HCT116 (cell line): ENCODE measurements around the gene SNX20. TPM values are rescaled to one million over a fixed set of nuclear protein-coding genes. Genes with fewer than 3 reads are reported as not detected.

Experiments used
- ATAC-seq: fragments of 200-7000 bp; cut with Tn5 transposase; 2 replicates; pipeline ENCODE4 v1.9.1; 2020; ENCODE audit warnings: mild to moderate bottlenecking, moderate library complexity
- BruUV-seq: library from RNA; stranded (reverse); fragments of 400-500 nt; replicated peaks from 2 replicates; lab custom pipeline; 2021; lab: Mats Ljungman, UMichigan
- CTCF ChIA-PET: fragments of 300-600 bp; sonication (Branson Sonifier 250); formaldehyde crosslinking; loops from one replicate; lab custom pipeline; 2021; ENCODE audit warnings: antibody characterized with exemption; lab: Charles Lee
- POLR2A ChIA-PET: fragments of 300-600, 350-600 bp; sonication (Branson Sonifier 250); formaldehyde crosslinking; loops from one replicate; lab custom pipeline; 2021; ENCODE audit warnings: antibody characterized with exemption; lab: Charles Lee
- RAD21 ChIA-PET, 2 experiments: fragments of 300-600 bp; sonication (Branson Sonifier 250); formaldehyde crosslinking; loops; one replicate each; lab custom pipeline; 2023; ENCODE audit warnings: low total read pairs in 2 of 2; ENCODE audit not compliant: uncharacterized antibody in 2 of 2, unreplicated experiment in 2 of 2, low non-redundant PET in 1 of 2; lab: Charles Lee
- DNase-seq: peaks from one replicate; pipeline ENCODE4 v3.0.0-alpha.2; 2010; ENCODE audit warnings: low read depth, low spot score
- H2AFZ ChIP-seq: fragments of 200-600 bp; shearing (Covaris generic), sonication (generic); 2 replicates; pipeline ENCODE4 v1.6.1; 2017; ENCODE audit warnings: low read depth, mixed run types, mixed read lengths, antibody characterized with exemption, low read length; ENCODE audit not compliant: poor library complexity, severe bottlenecking
- H3K27ac ChIP-seq: 2 replicates; pipeline ENCODE4 v1.5.1; 2012; ENCODE audit warnings: low read depth, low read length
- H3K27me3 ChIP-seq: fragments of 200-600 bp; sonication (generic); 2 replicates; pipeline ENCODE4 v1.6.1; 2016; ENCODE audit warnings: mixed run types, low read length, mixed read lengths; ENCODE audit not compliant: insufficient read depth
- H3K36me3 ChIP-seq, 2 experiments: fragments of 200-500 bp in 1 of 2; fragments of 200-600 bp in 1 of 2; sonication (Bioruptor generic) in 1 of 2; sonication (generic) in 1 of 2; 2 replicates each; pipeline versions ENCODE4 v1.5.1 to v1.6.1; 2014 to 2016; ENCODE audit warnings: low read length in 2 of 2, inconsistent platforms in 1 of 2, mixed read lengths in 1 of 2, mixed run types in 1 of 2; ENCODE audit not compliant: insufficient read depth in 2 of 2, control insufficient read depth in 1 of 2
- H3K4me1 ChIP-seq, 2 experiments: fragments of 200-600 bp in 1 of 2; sonication (generic) in 1 of 2; 2 replicates each; pipeline versions ENCODE4 v1.5.1 to v1.6.1; 2012 to 2017; ENCODE audit warnings: low read length in 2 of 2, inconsistent platforms in 1 of 2, mild to moderate bottlenecking in 1 of 2, mixed read lengths in 1 of 2, mixed run types in 1 of 2, moderate library complexity in 1 of 2; ENCODE audit not compliant: insufficient read depth in 2 of 2, control insufficient read depth in 1 of 2
- H3K4me2 ChIP-seq: fragments of 200-600 bp; sonication (generic); 2 replicates; pipeline ENCODE4 v1.6.1; 2017; ENCODE audit warnings: mixed run types, low read length, mixed read lengths
- H3K4me3 ChIP-seq, 2 experiments: fragments of 200-600 bp in 1 of 2; sonication (generic) in 1 of 2; replicated peaks in 1 of 2; 2 replicates each; pipeline ENCODE4 v1.5.1; 2011 to 2016; ENCODE audit warnings: low read length in 2 of 2, control low read depth in 1 of 2, low read depth in 1 of 2, mild to moderate bottlenecking in 1 of 2, mixed read lengths in 1 of 2, mixed run types in 1 of 2
- H3K79me2 ChIP-seq: fragments of 200-600 bp; sonication (generic); 2 replicates; pipeline ENCODE4 v1.6.1; 2017; ENCODE audit warnings: mild to moderate bottlenecking, mixed run types, low read length, moderate library complexity, mixed read lengths; ENCODE audit not compliant: insufficient read depth
- H3K9ac ChIP-seq: fragments of 200-600 bp; sonication (generic); 2 replicates; pipeline ENCODE4 v1.6.1; 2016; ENCODE audit warnings: low read length, mixed read lengths
- H3K9me2 ChIP-seq: fragments of 200-600 bp; sonication (generic), shearing (Covaris generic); 2 replicates; pipeline ENCODE4 v1.6.1; 2017; ENCODE audit warnings: mixed run types, mild to moderate bottlenecking, moderate library complexity; ENCODE audit not compliant: insufficient read depth
- H3K9me3 ChIP-seq, 2 experiments: fragments of 200-500 bp in 1 of 2; fragments of 200-600 bp in 1 of 2; sonication (Bioruptor generic) in 1 of 2; sonication (generic) in 1 of 2; 2 replicates each; pipeline ENCODE4 v1.6.1; 2014 to 2017; ENCODE audit warnings: low read length in 2 of 2, mixed read lengths in 2 of 2, inconsistent platforms in 1 of 2, low read depth in 1 of 2, mild to moderate bottlenecking in 1 of 2, mixed run types in 1 of 2, moderate library complexity in 1 of 2; ENCODE audit not compliant: control insufficient read depth in 1 of 2, insufficient read depth in 1 of 2
- H4K20me1 ChIP-seq: fragments of 200-600 bp; sonication (generic), shearing (Covaris generic); 2 replicates; pipeline ENCODE4 v1.6.1; 2017; ENCODE audit warnings: mixed run types, mild to moderate bottlenecking, moderate library complexity; ENCODE audit not compliant: insufficient read depth
- EGR1 ChIP-seq: IDR thresholded peaks from 2 replicates; pipeline ENCODE4 v1.6.1; 2012; ENCODE audit warnings: low read depth
- EZH2phosphoT487 ChIP-seq: fragments of 200-600 bp; IDR thresholded peaks from 2 replicates; pipeline ENCODE4 v1.6.1; 2018; ENCODE audit warnings: antibody characterized with exemption, borderline replicate concordance
- JUND ChIP-seq: IDR thresholded peaks from 2 replicates; pipeline ENCODE4 v1.6.1; 2012
- POLR2AphosphoS5 ChIP-seq: IDR thresholded peaks from 2 replicates; pipeline ENCODE4 v1.6.1; 2011; ENCODE audit warnings: mild to moderate bottlenecking, low read depth, low read length, moderate library complexity
- SIN3A ChIP-seq: IDR thresholded peaks from 2 replicates; pipeline ENCODE4 v1.6.1; 2012; ENCODE audit warnings: low read depth
- SP1 ChIP-seq: IDR thresholded peaks from 2 replicates; pipeline ENCODE4 v1.6.1; 2012; ENCODE audit warnings: low read depth
- SRF ChIP-seq: IDR thresholded peaks from 2 replicates; pipeline ENCODE4 v1.6.1; 2012; ENCODE audit warnings: low read depth
- TCF7L2 ChIP-seq: IDR thresholded peaks from 2 replicates; pipeline ENCODE4 v1.7.0; 2011; ENCODE audit warnings: borderline replicate concordance, inconsistent platforms; ENCODE audit not compliant: insufficient read depth, insufficient read length; ENCODE audit errors: extremely low read depth
- ZFX ChIP-seq: fragments of 450-650 bp; IDR thresholded peaks from 2 replicates; pipeline ENCODE4 v1.6.1; 2017
- intact Hi-C: fragments of 100-400 bp; cut with micrococcal nuclease; formaldehyde crosslinking; loops from 2 replicates; pipeline ENCODE4 v1.10.0; 2022
- total RNA-seq: library from RNA; stranded (reverse); gene quantifications from one replicate; pipeline ENCODE4 v1.2.1, GENCODE V29; 2021; ENCODE audit not compliant: unreplicated experiment
- TF ChIP-seq, protein P1 (sequence below): IDR thresholded peaks from 2 replicates; pipeline ENCODE4 v1.6.1; 2011; ENCODE audit warnings: mild to moderate bottlenecking, low read length, moderate library complexity; ENCODE audit not compliant: insufficient replicate concordance; ENCODE audit errors: extremely low read depth
- TF ChIP-seq, protein P2 (sequence below): IDR thresholded peaks from 2 replicates; pipeline ENCODE4 v1.6.1; 2012
- TF ChIP-seq, protein P3 (sequence below): IDR thresholded peaks from 2 replicates; pipeline ENCODE4 v1.6.1; 2012; ENCODE audit warnings: low read depth

SNX20 gene
- total RNA-seq, 1 experiment from 2014 or later = 0.07 TPM

DNA sequence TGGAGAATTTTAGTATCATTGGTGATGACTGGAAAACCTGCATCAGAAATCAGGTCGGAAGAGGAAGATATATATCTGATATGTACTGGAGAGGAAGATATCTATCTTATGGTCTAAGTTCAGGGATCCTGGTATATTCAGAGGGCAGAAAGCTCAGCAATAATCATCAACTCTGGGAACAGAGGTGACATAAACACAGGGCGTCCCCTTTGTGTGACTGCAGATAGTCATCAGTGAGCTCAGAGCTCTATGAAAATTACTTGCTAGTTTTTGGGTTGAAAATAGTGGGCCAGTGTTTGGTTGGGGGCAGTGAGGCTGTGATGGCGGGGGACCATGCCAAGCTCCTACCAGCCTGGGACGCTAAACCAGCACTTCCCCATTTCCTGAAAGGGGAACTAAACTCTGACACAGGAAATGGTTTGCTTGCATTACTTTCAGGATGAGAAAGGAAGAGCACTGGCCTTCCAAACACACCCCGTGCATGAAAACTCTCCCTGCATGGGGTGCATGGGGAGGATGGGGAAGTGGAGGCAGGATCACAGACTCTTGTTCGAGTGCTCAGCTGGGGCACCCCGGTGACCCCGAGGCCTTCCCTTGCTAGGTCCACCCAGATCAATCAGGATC, 28.1 kb upstream of the SNX20 start:
- H3K4me1 ChIP-seq = no peaks in the 10 kb centered on the region
- no TSS peak for BruUV-seq
- H3K9me2 ChIP-seq = no peaks in the 10 kb centered on the region
- RAD21 ChIA-PET = no interaction called here
- H3K36me3 ChIP-seq = no peaks in the 10 kb centered on the region
- no peak overlapping the region for H2AFZ ChIP-seq
- DNase-seq (no peak), ATAC-seq (no peak)
- CTCF ChIA-PET = no interaction called here
- H3K27ac ChIP-seq = no peak overlapping the region
- no peak overlapping the region for H3K4me3 ChIP-seq
- H4K20me1 ChIP-seq = no peaks in the 10 kb centered on the region
- intact Hi-C loops = no loop called here
- TF ChIP-seq EZH2phosphoT487 (no peak), SRF (no peak), TCF7L2 (no peak), ZFX (no peak), POLR2AphosphoS5 (no peak), EGR1 (no peak), SIN3A (no peak), SP1 (no peak), JUND (no peak)
- TF ChIP-seq, protein P1, sequence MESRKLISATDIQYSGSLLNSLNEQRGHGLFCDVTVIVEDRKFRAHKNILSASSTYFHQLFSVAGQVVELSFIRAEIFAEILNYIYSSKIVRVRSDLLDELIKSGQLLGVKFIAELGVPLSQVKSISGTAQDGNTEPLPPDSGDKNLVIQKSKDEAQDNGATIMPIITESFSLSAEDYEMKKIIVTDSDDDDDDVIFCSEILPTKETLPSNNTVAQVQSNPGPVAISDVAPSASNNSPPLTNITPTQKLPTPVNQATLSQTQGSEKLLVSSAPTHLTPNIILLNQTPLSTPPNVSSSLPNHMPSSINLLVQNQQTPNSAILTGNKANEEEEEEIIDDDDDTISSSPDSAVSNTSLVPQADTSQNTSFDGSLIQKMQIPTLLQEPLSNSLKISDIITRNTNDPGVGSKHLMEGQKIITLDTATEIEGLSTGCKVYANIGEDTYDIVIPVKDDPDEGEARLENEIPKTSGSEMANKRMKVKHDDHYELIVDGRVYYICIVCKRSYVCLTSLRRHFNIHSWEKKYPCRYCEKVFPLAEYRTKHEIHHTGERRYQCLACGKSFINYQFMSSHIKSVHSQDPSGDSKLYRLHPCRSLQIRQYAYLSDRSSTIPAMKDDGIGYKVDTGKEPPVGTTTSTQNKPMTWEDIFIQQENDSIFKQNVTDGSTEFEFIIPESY = no peak
- TF ChIP-seq, protein P2, sequence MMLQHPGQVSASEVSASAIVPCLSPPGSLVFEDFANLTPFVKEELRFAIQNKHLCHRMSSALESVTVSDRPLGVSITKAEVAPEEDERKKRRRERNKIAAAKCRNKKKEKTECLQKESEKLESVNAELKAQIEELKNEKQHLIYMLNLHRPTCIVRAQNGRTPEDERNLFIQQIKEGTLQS = no peak
- TF ChIP-seq, protein P3, sequence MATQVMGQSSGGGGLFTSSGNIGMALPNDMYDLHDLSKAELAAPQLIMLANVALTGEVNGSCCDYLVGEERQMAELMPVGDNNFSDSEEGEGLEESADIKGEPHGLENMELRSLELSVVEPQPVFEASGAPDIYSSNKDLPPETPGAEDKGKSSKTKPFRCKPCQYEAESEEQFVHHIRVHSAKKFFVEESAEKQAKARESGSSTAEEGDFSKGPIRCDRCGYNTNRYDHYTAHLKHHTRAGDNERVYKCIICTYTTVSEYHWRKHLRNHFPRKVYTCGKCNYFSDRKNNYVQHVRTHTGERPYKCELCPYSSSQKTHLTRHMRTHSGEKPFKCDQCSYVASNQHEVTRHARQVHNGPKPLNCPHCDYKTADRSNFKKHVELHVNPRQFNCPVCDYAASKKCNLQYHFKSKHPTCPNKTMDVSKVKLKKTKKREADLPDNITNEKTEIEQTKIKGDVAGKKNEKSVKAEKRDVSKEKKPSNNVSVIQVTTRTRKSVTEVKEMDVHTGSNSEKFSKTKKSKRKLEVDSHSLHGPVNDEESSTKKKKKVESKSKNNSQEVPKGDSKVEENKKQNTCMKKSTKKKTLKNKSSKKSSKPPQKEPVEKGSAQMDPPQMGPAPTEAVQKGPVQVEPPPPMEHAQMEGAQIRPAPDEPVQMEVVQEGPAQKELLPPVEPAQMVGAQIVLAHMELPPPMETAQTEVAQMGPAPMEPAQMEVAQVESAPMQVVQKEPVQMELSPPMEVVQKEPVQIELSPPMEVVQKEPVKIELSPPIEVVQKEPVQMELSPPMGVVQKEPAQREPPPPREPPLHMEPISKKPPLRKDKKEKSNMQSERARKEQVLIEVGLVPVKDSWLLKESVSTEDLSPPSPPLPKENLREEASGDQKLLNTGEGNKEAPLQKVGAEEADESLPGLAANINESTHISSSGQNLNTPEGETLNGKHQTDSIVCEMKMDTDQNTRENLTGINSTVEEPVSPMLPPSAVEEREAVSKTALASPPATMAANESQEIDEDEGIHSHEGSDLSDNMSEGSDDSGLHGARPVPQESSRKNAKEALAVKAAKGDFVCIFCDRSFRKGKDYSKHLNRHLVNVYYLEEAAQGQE = no peak
- no peaks in the 10 kb centered on the region for H3K79me2 ChIP-seq
- no peaks in the 10 kb centered on the region for H3K27me3 ChIP-seq
- H3K9ac ChIP-seq = no peak overlapping the region
- POLR2A ChIA-PET = no interaction called here
- H3K9me3 ChIP-seq = peaks cover 5 to 13% of the 10 kb centered on the region in 2 experiments; a peak in 2 of 4 replicates
- no peak overlapping the region for H3K4me2 ChIP-seq
